ENCODE results near the gene KLC4.
"Not testable (repeated sequence)": the region's sequence is repeated elsewhere in the genome, so short reads cannot be mapped to it uniquely, and the experiment has no call there.

KLC4 gene

GRCh38 chr6:43036712-43037111, 22.7 kb upstream of the KLC4 start:
- no peak for DNase-seq (ENCODE audit: low read depth in 2 of 2)

GRCh38 chr6:43037197-43037596, 22.2 kb upstream of the KLC4 start:
- DNase-seq (ENCODE audit: low read depth in 2 of 2), result no peak

- no peak for DNase-seq (ENCODE audit: low read depth in 2 of 2)
Measured at GRCh38 chr6:43037706-43038105, 21.7 kb upstream of the KLC4 start.

GRCh38 chr6:43038727-43039126, 20.7 kb upstream of the KLC4 start:
- DNase-seq (ENCODE audit: low read depth in 2 of 2), result no peak

DNA sequence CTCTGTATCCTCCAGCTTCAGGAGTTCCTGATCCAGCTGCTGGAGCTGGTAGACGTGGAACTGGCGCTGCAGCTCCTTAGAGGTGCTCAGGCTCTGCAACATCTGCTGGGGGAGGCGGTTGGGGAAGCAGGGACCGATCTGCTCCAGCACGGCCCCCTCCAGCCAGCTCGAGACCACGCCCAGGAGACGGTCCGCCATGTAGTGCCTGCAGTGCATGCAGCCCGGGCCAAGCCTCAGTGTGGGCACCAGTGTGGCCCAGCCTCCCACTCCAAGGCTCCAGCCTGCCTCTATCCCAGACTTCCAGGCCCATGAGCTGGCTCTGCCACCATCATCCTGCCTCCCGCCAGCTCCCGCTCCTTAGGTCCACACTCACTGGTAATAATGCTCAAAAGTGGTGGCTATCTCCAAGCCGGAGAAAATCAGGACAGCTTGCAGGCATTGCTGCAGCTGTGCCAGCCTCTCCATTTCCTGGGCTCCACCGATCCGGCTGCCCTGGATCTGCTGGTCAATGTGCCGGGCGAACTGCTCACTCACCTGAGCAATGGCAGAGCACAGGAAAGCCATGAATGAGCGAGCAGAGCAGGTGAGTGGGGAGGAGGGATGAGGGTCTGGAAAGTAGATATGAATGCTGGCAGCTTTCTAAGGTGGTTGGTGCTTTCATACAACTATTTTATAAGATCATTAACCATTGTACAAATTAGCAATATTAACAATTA, 18.7 kb upstream of the KLC4 start:
- DNase-seq (ENCODE audit: low read depth in 2 of 2), result no peak

DNA sequence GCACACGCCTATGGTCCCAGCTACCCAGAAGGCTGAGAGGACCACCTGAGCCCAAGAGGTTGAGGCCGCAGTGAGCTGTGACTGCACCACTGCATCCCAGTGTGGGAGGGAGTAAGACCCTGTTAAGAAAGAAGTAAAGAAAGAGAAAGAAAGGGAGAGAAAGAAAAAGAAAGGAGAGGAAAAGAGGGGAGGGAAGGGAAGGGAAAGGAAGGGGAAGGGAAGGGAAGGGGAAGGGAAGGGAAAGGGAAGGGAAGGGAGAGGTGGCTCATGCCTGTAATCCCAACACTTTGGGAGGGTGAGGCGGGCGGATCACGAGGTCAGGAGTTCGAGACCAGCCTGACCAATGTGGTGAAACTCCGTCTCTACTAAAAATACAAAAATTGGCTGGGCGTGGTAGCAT, 18.0 kb upstream of the KLC4 start:
- DNase-seq (ENCODE audit: low read depth in 2 of 2), result not testable (repeated sequence)

DNA sequence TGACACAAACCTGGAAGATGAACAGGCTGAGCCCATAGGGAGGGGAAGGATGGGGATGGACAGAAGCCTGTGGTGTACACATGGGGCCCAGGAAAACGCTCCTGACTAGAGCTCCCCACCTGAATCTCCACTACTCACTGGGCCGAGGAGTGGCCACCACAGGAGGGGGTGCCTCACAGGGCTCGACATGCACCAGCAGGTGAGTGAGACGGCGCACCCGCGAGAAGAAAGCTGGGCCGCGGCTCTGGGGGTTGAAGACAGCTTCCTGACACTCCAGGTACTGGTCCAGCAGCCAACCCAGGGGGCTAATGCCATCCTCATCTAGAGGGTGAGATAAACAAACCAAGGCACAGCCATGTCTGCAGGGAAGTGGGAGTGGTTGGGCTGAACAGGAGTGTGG, 16.1 kb upstream of the KLC4 start:
- no peak for DNase-seq (ENCODE audit: low read depth in 2 of 2)

- no peak for DNase-seq (ENCODE audit: low read depth in 2 of 2)
Measured at GRCh38 chr6:43045371-43045930, 14.0 kb upstream of the KLC4 start.

GRCh38 chr6:43047998-43048397, 11.4 kb upstream of the KLC4 start:
- DNase-seq (ENCODE audit: low read depth in 2 of 2), result no peak

DNA sequence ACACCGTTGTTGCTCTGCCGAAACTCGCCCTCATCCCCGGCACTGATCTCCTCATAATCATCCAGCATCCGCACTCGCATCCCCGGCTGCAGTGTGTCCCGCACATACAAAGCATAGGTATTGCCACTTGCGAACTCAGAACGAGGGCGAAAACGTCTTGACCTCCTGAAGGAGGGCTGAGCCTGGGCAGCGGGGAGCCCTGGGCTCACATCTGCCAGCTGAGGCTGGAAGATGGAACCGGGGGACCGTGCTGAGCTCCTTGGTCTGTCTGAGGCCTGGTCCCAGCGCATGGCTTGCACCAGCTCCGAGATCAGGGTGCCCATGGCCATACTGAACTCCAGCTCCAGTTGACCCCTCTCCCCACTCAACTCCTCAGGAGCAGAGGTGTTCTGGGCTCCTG, 8.4 kb upstream of the KLC4 start:
- no peak for DNase-seq (ENCODE audit: low read depth in 2 of 2)

GRCh38 chr6:43052225-43052841, 7.1 kb upstream of the KLC4 start:
- no peak for DNase-seq (ENCODE audit: low read depth in 2 of 2)

GRCh38 chr6:43052842-43053544, 6.4 kb upstream of the KLC4 start:
- no peak for DNase-seq (ENCODE audit: low read depth in 2 of 2)

DNA sequence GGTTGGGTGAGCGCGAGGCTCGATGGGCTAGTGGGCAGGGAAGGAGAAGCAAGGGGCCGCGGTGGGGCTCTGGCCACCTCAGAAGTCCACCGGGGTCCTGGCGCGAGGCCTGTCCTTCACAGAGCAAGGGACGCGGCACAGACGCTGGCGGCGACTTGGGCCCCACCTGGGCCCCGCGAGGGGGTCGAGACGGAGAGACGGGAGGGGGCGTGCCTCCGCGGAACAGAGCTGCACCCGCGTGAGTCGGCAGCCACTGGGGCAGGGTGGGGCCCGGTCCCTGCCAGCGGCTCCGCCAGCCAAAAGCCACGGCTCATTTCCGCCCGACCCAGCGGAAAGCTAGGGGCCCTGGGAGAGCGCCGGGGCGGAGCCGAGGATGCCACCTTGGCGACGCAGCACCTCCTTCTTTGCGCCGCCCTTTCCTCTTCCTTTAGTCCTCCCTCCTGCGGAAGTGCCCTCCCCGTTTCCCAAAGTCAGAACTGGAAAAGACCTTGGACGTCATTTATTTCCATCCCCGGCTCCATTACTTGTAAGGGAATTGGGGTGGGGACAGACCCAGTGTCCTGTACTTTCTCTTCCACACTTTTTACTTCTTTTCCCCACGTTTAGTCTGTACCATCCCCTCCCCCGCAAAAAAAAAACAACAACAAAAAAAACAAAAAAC, 5.8 kb upstream of the KLC4 start, which contains the start of gene CUL7:
Gene CUL7 (minus strand): TSS at position 307 of the 661 bp plus-strand sequence. CDS start 1,063 bp downstream, outside the sequence.
- DNase-seq (ENCODE audit: low read depth in 2 of 2), result peak; percentile 78 to 86

GRCh38 chr6:43054206-43054943, 5.1 kb upstream of the KLC4 start:
- no peak for DNase-seq (ENCODE audit: low read depth in 2 of 2)

DNA sequence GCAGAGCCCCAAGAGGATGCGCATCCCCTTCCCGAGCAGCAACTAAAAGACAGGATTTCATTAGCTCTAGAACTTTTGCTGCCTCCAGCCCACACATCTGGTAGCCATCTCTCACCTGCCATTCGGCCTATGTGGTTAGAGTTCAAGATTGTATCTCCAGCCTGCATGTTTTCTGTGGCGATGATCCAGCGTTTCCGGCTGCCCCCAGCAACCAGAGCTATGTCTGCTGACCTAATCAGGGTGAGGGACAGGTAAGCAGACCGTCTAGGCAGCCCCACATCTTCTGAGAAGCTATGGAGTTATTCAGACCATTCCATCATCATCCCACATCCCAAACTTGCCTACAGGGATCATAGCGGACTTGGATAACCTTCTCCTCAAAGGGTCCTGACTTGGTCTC, 3.5 kb upstream of the KLC4 start:
- DNase-seq (ENCODE audit: low read depth in 2 of 2), result no peak

- no peak for DNase-seq (ENCODE audit: low read depth in 2 of 2)
Measured at GRCh38 chr6:43058531-43058930, 900 bp upstream of the KLC4 start.

- DNase-seq (ENCODE audit: low read depth in 2 of 2), result no peak
Measured at GRCh38 chr6:43060034-43060754, 763 bp downstream of the KLC4 start.

- no peak for DNase-seq (ENCODE audit: low read depth in 2 of 2)
Measured at GRCh38 chr6:43060755-43061633, 1.6 kb downstream of the KLC4 start.

GRCh38 chr6:43061861-43062260, 2.4 kb downstream of the KLC4 start:
- DNase-seq (ENCODE audit: low read depth in 2 of 2), result no peak

- no peak for DNase-seq (ENCODE audit: low read depth in 2 of 2)
Measured at GRCh38 chr6:43062818-43063217, 3.4 kb downstream of the KLC4 start.
